NB4 (cell line): ENCODE results near the gene KLHL12.

ENCODE experiments used
- MYC ChIP-seq: IDR thresholded peaks from 2 replicates; pipeline ENCODE4 v1.6.1; 2011; ENCODE audit warnings: low read depth, low read length
- TF ChIP-seq, protein P1 (sequence below): IDR thresholded peaks from one replicate; pipeline ENCODE4 v1.5.1; 2012; ENCODE audit warnings: low read depth, low read length

DNA sequence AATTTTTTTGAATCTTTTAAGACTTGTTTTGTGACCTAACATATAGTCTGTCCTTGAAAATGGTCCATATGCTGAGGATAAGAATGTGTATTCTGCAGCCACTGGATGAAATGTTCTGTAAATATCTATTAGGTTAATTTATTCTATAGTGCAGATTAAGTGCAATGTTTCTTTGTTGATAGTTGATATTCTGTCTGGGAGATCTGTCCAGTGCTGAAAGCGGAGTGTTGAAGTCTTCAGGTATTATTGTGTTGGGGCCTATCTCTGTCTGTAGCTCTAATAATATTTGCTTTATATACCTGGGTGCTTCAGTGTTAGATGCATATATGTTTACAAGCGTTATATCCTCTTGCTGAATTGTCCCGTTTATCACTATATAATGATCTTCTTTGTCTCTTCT lies 7.7 kb upstream of the KLHL12 start:
- TF ChIP-seq MYC: no peak
- TF ChIP-seq, protein P1, sequence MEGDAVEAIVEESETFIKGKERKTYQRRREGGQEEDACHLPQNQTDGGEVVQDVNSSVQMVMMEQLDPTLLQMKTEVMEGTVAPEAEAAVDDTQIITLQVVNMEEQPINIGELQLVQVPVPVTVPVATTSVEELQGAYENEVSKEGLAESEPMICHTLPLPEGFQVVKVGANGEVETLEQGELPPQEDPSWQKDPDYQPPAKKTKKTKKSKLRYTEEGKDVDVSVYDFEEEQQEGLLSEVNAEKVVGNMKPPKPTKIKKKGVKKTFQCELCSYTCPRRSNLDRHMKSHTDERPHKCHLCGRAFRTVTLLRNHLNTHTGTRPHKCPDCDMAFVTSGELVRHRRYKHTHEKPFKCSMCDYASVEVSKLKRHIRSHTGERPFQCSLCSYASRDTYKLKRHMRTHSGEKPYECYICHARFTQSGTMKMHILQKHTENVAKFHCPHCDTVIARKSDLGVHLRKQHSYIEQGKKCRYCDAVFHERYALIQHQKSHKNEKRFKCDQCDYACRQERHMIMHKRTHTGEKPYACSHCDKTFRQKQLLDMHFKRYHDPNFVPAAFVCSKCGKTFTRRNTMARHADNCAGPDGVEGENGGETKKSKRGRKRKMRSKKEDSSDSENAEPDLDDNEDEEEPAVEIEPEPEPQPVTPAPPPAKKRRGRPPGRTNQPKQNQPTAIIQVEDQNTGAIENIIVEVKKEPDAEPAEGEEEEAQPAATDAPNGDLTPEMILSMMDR: no peak
